GM11168 (cell line): ENCODE data around the gene HABP4.

Source experiments
- in situ Hi-C: fragments of 300-500 bp; cut with MboI; formaldehyde crosslinking; loops from one replicate; pipeline ENCODE4 v1.12.0; 2022; ENCODE audit warnings: low sequenced_read_pairs; ENCODE audit not compliant: unreplicated experiment

HABP4 gene

DNA sequence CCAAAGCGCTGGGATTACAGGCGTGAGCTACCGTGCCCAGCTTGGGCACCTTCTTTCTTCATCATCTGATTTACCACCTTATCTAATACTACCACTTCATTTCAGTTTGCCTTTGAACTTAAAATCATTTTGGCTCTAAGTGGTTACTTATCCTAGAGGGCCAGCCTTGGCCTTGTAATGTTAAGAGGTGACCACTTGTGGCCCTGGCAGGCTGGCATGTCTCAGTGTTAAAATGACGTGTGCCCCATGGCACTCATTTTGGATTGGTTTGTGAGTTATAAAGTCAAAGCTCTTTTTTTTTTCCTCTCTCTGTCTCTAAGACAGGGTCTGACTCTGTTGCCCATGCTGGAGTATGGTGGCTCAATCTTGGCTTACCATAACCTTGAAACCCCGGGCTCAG is 17.8 kb downstream of the HABP4 start:
- in situ Hi-C loops, result no loop called here

DNA sequence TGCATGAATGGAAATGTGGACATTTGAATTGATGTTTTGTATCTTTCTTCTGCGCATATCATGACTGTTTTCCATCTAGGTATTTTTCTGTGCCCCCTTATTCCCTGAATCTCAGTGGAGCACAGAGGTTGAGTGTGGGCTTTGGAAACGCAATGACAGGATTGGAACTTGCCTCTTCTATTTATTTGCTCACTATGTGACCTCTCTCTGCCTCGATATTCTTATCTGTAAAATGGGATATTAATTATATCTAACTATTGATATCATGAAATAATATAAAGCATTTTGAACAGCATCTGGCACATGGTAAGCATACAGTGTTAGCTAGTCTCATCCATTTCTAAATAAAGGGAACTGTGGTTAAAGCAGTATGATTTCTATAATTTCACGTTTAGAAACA is 26.0 kb downstream of the HABP4 start:
- in situ Hi-C loops, result no loop called here

DNA sequence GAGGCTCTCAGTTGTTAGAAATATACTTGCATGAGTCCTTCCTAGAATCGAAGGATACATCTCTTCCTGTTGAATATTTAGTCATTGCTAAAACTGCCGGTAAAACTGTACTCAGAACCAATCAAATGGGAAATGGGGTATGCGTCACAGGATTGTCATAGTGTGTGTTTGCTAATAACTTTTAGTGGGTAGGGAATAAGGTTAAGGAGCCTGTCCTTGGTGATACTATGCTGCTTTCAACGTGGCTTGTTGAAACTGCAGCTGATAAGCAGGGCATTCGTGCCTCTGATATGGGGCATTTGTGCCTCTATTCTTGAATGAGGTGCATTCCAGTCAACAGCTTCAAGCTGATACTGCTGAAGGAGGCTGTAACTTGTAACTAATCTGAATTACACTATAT is 26.6 kb downstream of the HABP4 start:
- in situ Hi-C loops, result no loop called here

DNA sequence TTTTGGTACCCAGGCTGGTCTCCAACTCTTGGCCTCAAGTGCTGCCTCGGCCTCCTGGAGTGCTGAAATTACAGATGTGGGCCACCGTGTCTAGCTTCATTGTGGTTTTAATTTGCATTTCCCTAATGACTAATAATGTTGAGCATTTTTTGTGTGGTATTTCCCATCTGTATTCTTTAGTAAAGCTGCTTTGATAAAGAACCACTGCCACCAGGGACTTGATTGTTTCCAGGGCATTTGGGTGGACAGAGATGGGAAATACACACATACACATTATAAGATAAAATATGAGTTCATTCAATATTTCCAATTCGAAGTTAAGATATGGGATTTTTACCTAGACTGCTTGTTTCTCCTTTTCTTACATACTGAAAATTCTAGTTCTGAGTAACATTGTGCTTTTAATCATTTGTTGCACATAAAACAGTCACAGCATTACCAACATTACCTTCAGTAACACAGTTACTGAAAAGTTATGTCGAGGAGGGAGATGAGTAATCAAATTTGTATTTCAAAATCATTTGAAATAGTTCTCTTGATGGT is 28.9 kb downstream of the HABP4 start:
- in situ Hi-C loops, result no loop called here

DNA sequence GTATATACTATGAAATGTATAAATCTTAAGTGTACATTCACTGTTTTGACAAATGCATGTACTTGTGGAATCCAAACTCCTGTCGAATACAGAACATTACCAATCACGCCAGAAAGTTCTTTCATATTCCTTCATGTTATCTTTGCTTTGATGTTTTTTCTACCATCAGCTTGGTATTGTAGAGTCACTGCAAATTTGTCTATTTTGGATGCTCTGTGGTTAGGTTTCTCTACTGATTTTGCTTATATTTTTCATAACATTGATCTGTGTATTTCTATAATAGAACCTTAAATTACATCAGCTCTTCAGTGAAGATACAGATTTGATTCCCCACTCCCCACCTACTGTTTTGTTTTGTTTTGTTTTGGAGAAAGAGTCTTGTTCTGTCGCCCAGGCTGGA is 30.8 kb downstream of the HABP4 start:
- in situ Hi-C loops, result no loop called here

DNA sequence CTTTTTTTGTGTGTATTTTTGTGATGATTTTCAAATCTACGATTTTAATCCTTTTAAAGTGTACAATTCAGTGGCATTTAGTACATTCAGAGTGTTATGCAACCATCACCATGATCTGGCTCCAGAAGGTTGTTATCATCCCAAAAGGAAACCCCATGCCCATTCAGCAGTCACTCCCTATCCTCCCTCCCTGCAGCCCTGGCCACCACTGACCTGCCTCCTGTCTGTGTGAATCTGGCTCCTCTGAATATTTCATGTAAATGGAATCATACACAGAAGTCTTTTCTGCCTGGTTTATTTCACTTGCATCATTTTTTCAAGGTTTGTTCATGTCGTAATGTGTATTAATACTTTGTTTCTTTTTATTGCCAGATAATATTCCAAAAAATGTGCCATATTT is 32.5 kb downstream of the HABP4 start:
- in situ Hi-C loops, result no loop called here

DNA sequence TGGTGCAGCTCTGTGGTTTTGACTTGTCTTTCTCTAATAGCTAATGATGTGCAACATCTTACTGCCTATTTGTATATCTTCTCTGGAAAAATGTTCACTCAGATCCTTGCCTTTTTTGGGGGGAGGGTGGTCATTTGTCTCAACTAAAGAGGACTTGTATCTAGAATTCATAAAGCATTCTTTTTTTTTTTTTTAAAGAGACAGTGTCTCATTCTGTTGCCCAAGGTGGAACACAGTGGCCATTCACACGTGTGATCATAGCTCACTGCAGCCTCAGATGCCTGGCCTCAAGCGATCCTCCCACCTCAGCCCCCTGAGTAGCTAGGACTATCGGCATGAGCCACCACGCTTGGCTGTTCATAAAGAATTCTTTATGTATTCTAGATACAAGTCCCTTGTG is 33.2 kb downstream of the HABP4 start:
- in situ Hi-C loops, result no loop called here

DNA sequence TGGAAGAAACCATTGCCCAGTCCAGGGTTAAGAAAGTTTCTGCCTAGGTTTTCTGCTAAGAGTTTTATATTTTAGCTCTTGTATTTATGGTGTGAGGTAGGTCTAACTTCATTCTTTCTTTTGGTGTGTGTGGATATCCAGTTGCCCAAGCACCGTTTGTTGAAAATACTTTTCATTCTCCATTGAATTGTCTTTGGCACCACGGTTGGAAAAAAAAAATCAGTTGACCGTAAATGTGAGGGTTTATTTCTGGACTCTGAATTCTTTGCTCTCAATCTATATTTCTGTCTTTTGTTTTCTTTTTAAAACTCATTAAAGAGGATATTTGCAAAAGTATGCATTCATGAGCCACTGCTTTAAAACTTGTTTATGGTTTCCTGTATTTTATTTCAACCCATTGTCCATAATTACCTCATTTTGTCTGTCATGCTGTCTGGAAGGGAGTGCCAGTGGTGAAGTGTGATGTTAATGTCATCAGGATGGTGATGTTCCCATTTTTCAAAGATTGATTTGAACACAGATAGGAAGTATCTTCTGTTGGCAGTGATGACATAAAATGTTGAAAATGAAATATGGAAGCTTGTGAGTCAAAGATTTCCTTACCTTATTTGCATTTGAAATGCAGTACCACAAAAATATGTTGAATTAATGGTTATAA is 33.9 kb downstream of the HABP4 start:
- in situ Hi-C loops, result no loop called here

DNA sequence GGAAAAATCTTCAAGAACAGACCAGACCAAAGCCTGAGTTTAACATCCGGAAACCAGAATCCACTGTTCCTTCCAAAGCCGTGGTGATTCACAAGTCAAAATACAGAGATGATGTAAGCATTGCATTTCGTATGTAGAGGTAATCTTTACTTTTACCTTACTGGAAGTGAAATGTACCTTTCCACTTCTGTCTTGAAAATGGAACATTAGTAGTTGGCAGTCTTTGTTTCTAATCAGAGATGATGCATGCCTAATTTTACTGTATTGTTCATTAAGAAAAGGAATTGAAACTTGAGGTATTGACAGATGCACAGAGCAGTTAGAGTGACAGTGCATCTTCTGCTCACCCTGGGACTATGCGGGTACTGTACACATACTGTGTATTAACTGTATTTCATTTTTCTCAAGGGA is 34.6 kb downstream of the HABP4 start:
- in situ Hi-C loops, result no loop called here

DNA sequence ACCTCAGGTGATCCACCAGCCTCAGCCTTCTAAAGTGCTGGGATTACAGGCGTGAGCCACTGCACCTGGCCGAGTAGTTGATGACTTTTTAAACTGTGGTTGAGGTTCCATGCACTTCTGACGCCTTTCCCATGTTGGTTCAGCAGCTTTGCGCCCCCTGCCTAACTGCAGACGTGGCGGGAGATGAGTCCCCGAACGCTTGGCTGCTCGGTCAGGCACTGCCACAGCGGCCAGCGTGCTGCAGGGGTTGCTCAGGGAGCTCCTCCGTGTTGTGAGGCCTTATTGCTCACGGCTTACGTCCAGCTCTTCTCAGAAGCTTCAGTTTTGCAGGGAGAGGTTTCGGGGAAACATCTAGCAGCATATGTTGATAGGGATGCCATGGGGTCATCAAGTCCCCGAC is 35.3 kb downstream of the HABP4 start:
- in situ Hi-C loops, result no loop called here

DNA sequence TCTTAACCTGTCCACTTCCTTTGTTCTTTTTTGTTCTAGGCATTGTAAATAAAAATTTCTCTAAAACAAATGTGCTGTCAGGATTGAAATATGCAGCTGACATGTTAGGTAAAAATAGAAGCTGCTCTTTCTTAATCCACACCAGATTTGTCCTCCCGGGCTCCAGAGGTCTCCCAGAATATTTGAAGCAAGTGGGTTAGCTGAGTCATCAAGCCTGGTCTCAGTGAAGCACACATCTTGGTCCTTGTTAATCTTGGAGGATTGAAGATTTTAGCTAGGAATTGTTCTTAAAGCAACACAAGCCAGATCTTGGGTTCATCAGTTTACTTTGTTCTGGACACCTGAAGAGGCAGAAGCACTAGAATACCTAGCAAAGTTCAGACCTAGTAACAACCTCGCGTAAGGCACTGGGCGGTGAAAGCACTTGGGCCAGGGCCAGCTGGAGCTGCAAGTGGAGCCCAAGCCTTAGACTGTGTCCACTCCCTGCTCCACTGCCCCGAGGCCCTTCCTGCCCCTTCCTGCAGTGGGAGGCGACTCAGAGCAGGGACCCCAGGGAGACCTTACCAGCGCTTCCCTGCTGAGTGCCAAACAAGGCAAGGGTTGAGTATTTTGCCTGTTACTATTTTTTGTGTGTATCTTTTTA is 36.5 kb downstream of the HABP4 start:
- in situ Hi-C loops, result no loop called here

DNA sequence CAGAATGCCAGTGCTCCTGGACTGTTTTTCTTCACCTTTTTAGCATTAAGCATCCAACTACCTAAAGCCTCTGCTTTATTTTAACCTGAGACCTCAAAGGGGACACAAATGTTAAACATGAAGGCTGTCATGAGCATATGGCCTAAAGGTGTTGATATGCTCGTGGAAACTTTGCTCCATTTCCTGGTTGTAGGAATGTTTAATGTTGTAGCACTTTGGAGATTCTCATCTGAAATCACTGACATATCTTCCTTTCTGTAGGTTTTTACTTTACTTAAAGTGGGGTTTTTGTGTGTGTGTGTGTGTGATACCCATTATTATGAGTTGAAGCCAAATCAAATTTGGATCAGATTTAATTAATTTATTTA is 37.0 kb downstream of the HABP4 start:
- in situ Hi-C loops, result no loop called here

DNA sequence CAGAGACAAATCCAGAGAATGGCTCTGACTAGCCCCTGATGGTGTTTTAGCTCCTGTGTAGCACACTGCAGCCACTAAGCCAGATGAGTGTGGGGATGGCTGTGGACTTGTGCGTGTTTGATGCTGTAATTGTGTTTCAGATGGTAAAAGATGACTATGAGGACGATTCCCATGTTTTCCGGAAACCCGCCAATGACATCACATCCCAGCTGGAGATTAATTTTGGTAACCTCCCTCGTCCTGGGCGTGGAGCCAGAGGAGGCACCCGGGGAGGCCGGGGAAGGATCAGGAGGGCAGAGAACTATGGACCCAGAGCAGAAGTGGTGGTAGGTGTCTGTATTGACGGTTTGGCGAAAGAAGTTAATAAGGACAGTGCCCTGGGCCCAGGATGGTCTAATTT is 38.0 kb downstream of the HABP4 start:
- in situ Hi-C loops, result no loop called here

DNA sequence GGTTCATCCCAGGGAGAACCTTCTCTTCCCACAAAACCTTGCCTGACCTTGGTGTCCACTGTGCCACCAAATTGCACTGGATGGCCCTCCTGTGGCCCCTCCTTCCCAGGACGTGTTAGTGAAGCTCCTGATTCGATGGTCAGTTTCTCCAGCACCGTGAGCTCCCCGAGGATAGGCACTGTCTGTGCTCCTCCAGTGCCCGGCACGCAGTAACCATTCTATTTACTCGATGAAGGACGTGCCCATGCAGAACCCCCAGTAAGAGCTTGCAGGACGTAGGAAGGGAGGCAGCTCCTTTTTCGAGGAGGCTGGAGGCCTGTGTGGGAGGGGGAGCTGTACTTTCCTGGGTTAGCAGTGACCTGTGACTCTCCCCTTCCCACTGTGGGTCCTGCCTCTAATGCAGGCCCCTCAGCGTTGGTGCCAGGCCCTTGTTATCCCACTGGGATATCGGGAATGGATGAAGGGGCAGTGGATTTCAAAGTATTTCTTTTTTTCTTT is 39.6 kb downstream of the HABP4 start:
- in situ Hi-C loops, result no loop called here

DNA sequence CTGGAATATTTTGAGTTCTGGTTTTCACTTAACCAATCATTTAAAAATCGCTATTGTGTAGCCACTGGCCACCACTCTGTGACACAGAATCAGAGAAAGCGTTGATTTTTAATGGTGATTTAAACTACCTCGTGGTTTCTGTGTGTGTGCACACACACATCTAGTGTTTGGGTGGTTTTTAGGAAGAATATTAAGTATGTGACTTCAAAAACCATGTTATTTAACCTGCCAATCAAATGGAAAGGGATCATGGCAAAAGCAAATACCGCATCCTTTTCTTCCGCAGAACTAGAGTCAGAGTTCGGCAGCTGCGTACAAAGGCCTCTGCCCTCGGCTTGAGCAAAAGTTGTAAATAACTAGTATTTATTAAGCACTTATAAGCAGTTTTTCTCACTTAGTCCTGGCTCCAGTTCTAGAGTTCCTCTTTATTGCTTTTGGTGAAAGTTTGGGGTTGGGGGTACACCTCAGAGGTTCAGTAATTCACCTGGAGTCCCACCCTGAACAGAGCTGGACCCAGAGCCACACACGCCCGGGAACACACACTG is 40.6 kb downstream of the HABP4 start:
- in situ Hi-C loops, result no loop called here

DNA sequence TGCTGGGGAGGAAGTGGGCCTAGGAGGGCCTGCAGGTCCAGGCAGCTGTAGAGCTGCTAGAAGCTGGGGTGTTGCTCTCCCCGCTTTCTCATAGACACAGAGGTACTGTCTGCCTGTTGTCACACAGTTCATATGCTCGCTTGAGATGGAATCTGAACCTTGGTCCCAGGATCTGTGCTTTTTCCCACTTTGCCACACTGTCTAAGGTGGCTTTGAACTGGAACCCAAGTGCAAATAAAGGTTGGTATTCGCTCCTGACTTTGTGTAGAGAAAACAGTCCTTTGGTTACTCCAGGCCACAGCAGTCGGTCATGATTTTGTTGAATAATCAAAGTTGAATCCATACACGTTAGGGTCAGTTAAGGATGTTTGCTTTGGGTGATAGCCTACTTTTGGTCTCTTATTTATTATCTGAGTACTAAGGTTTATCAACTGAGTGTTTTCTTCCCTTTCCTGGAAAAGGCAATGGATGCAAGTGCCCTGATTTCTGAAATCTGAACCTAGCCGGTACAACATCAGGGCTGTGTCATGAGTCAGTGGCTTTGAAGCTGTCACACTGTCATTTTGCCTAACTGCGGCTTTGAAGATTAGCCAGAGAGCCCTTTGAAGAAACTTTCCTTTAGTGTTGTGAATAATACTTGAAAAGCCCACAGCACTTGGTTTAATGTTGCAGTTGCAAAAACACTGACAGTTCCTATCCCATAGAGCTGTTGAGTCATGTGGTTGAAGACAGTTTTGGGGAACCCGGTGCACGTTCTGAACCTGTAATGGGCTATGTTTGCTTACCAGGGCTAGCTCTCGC is 41.3 kb downstream of the HABP4 start:
- in situ Hi-C loops, result no loop called here

DNA sequence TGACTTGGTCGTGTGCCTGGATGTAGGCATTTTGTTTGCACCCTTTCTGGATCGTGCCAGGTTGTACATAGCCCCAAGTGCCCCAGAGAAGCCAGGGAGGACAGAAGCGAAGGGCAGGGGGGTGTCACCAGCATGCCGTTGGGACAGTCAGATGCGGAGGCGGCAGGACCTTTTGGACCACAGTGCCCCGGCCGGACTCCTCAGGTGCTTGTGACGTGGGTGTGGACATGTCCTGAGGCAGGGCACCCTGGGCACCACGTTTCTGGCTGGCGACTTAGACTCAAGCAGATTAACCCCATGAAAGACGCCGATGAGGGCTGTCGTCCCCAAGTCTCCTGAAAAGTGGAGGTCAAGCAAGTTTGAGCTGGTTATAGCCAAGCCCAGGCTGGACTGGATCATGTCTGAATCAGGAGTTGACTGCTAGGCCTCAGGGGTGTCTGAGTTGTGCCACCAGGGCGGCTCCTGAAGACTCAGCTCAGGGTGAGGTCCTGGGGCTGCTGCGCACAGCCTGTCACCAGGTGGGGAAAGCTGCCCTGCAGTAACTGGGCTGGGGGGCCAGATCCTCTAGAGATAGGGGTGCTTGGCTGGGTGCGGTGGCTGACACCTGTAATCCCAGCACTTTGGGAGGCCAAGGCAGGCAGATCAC is 42.0 kb downstream of the HABP4 start:
- in situ Hi-C loops, result no loop called here

DNA sequence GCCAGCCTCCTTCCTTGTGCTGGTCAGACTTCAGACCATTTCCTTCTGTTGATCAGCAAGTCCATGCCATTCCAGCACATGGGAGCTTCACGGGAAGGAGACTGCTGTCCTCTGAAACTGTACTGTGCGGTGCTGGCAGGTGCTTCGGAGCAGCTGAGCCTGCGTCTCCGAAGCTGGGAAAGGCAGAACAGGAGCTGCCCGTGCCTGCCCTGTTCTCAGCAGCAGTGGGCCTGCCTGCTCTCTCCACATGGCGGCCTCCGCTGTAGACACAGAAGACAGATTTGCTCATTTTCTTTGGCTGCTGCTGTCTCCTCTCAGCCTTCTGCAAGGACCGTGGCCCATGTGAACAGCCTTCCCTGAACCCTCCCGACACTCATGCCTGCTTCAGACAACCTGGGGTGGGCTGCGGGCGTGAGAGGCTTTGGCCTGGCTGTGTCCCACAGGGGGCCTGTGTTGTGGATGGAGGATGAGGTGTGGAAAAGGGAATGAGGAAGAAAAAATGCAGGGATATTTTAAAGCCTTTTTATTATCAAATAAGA is 43.1 kb downstream of the HABP4 start:
- in situ Hi-C loops, result no loop called here

DNA sequence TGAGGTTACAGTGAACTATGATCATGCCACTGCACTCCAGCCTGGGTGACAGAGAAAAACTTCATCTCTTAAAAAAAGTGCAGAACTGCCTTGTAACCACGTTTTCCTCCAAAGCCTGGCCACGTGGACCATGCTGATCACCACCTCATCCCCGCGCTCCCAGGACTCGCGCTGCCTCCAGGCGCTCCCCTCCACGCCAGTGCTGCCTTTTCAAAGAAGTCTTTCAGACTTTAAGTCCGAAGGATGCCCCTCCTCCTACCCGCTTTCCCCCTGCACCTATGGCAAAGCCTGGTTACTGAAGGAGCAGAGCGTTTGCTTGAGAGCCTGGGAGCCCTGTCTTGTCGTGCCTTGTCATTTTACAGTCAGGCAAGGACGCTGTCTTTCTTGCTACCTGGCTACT is 43.8 kb downstream of the HABP4 start:
- in situ Hi-C loops, result no loop called here

DNA sequence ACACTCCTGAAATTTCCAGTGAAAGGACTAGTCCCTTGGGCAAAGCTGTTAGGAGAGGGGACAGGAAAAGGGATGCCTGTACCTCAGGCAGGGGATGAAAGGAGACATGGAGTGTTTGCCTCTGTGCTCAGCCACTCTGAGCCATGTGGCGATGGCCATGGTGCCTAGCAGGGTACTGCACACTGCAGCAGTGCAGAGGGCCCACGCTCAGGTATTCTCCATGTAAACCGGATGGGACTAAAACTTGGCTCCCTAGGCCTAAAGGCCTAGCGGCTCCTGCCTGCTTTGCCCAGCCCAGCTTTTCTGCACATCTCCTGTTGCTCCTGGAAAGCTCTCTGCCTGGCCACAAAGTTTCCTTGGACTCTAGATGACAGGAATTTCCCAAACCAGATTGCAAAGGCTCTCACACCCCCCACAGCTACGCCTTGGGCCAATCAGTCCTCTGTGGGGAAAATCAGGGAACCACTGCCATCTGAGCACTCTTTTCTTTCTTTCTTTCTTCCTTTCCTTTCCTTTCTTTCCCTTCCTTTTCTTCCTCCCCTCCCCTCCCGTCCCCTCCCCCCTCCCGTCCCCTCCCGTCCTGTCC is 44.3 kb downstream of the HABP4 start:
- in situ Hi-C loops, result no loop called here
